Thymus (tissue), 14 donors: Measurements from ENCODE around the gene TMEM131L. TPM values are rescaled to one million over a fixed set of nuclear protein-coding genes. Genes with fewer than 3 reads are reported as not detected.
"Not testable (repeated sequence)": the region's sequence is repeated elsewhere in the genome, so short reads cannot be mapped to it uniquely, and the experiment has no call there.

ENCODE experiments used
- DNase-seq, 9 donors: peaks; one replicate each; pipeline ENCODE4 v3.0.0-alpha.2; 2013; ENCODE audit warnings: low spot score in 9 of 9, low read depth in 6 of 9, missing footprints in 1 of 9
- H3K27ac ChIP-seq, 2 donors: one replicate each; pipeline ENCODE4 v1.5.1; 2013; ENCODE audit warnings: control low read depth in 1 of 2, low read depth in 1 of 2, low read length in 1 of 2, mild to moderate bottlenecking in 1 of 2, moderate library complexity in 1 of 2
- H3K27me3 ChIP-seq, 2 donors: one replicate each; pipeline ENCODE4 v1.5.1; 2013; ENCODE audit warnings: low read length in 1 of 2; ENCODE audit not compliant: control insufficient read depth in 2 of 2, insufficient read depth in 1 of 2
- H3K36me3 ChIP-seq, 2 donors: one replicate each; pipeline ENCODE4 v1.5.1; 2013; ENCODE audit warnings: low read length in 1 of 2, mild to moderate bottlenecking in 1 of 2, moderate library complexity in 1 of 2; ENCODE audit not compliant: control insufficient read depth in 2 of 2, insufficient read depth in 2 of 2
- H3K4me1 ChIP-seq, 2 donors: one replicate each; pipeline ENCODE4 v1.5.1; 2013; ENCODE audit warnings: low read length in 2 of 2; ENCODE audit not compliant: control insufficient read depth in 2 of 2, insufficient read depth in 2 of 2
- H3K4me3 ChIP-seq, 2 donors: one replicate each; pipeline ENCODE4 v1.5.1; 2013; ENCODE audit warnings: low read length in 2 of 2, control low read depth in 1 of 2, mild to moderate bottlenecking in 1 of 2
- H3K9me3 ChIP-seq, 2 donors: one replicate each; pipeline ENCODE4 v1.5.1; 2013; ENCODE audit warnings: low read length in 1 of 2, mild to moderate bottlenecking in 1 of 2; ENCODE audit not compliant: control insufficient read depth in 2 of 2, insufficient read depth in 1 of 2
- WGBS: extraction: QIAGEN DNeasy Blood & Tissue Kit; methylation state at CpG from one replicate; pipeline ENCODE4 v1.1.7; 2013; 5-methylcytosine and 5-hydroxymethylcytosine counted together
- long read RNA-seq, 10 donors: transcript quantifications; one replicate each; lab custom pipeline, GENCODE V29; 2026
- polyA plus RNA-seq: library from polyadenylated mRNA; stranded (reverse); fragments of 200-250 nt; gene quantifications from one replicate; pipeline ENCODE4 v1.2.3, GENCODE V29; 2013
- total RNA-seq: library from RNA; stranded (reverse); fragments of 120-200 nt; gene quantifications from one replicate; pipeline ENCODE4 v1.2.4, GENCODE V29; 2013
- donor health status: healthy.

Gene TMEM131L
- total RNA-seq = 40.9 TPM
- 32.8 TPM for polyA plus RNA-seq
- long read RNA-seq, donor 1, full-length matches to known transcripts = 2 of 2 reads
- long read RNA-seq, donor 1, partial matches to known transcripts = 0 of 2 reads
- long read RNA-seq, donor 1, other reads (novel, unspliced or antisense) = 0 of 2 reads
- long read RNA-seq, donor 2 = 0 reads
- long read RNA-seq, donor 3, full-length matches to known transcripts = 2 of 7 reads
- long read RNA-seq, donor 3, partial matches to known transcripts = 5 of 7 reads
- long read RNA-seq, donor 3, other reads (novel, unspliced or antisense) = 0 of 7 reads
- long read RNA-seq, donor 4, full-length matches to known transcripts = 3 of 3 reads
- long read RNA-seq, donor 4, partial matches to known transcripts = 0 of 3 reads
- long read RNA-seq, donor 4, other reads (novel, unspliced or antisense) = 0 of 3 reads
- long read RNA-seq, donor 5, full-length matches to known transcripts = 4 of 23 reads
- long read RNA-seq, donor 5, partial matches to known transcripts = 19 of 23 reads
- long read RNA-seq, donor 5, other reads (novel, unspliced or antisense) = 0 of 23 reads
- long read RNA-seq, donor 6, full-length matches to known transcripts = 1 of 6 reads
- long read RNA-seq, donor 6, partial matches to known transcripts = 5 of 6 reads
- long read RNA-seq, donor 6, other reads (novel, unspliced or antisense) = 0 of 6 reads
- long read RNA-seq, donor 7, full-length matches to known transcripts = 6 of 23 reads
- long read RNA-seq, donor 7, partial matches to known transcripts = 17 of 23 reads
- long read RNA-seq, donor 7, other reads (novel, unspliced or antisense) = 0 of 23 reads
- long read RNA-seq, donor 8, partial matches to known transcripts = 0 of 1 reads
- long read RNA-seq, donor 8, other reads (novel, unspliced or antisense) = 0 of 1 reads
- long read RNA-seq, donor 9, full-length matches to known transcripts = 3 of 3 reads
- long read RNA-seq, donor 9, partial matches to known transcripts = 0 of 3 reads
- long read RNA-seq, donor 9, other reads (novel, unspliced or antisense) = 0 of 3 reads
- long read RNA-seq, donor 10, full-length matches to known transcripts = 1 of 1 reads
- long read RNA-seq, donor 10, partial matches to known transcripts = 0 of 1 reads
- long read RNA-seq, donor 10, other reads (novel, unspliced or antisense) = 0 of 1 reads

GRCh38 chr4:153466081-153466948 is at the start of gene TMEM131L:
TSS of gene TMEM131L (plus strand) at chr4:153466360. CDS start at chr4:153466398, 38 bp downstream.
- H3K4me1 ChIP-seq = peaks cover 21 to 27% of the 10 kb centered on the region in 2 donors
- peak in 5 of 9 donors; percentile 62 to 87 (median 72) for DNase-seq

GRCh38 chr4:153416456-153416855 is 49.7 kb upstream of the TMEM131L start:
- H3K9me3 ChIP-seq, H3K27ac ChIP-seq, H3K4me1 ChIP-seq, DNase-seq, H3K4me3 ChIP-seq, H3K27me3 ChIP-seq: not testable (repeated sequence)
- H3K36me3 ChIP-seq = peaks cover 0 to 17% of the 10 kb centered on the region in 2 donors
- WGBS = 80% methylated on average over 8 of the region's 8 CpGs

More at GRCh38 chr4:153466081-153466948, at the start of gene TMEM131L:
- Histone ChIP-seq H3K9me3 (no peaks in the 10 kb centered on the region), H3K36me3 (peaks cover 0 to 15% of the 10 kb centered on the region in 2 donors), H3K4me3 (peak within 1 kb of the TSS; percentile 85 to 88), H3K27me3 (peaks cover 0 to 4% of the 10 kb centered on the region in 2 donors), H3K27ac (peak within 1 kb of the TSS; percentile 82 to 90)
- under 1% methylated on average over 103 of the region's 103 CpGs for WGBS

DNA sequence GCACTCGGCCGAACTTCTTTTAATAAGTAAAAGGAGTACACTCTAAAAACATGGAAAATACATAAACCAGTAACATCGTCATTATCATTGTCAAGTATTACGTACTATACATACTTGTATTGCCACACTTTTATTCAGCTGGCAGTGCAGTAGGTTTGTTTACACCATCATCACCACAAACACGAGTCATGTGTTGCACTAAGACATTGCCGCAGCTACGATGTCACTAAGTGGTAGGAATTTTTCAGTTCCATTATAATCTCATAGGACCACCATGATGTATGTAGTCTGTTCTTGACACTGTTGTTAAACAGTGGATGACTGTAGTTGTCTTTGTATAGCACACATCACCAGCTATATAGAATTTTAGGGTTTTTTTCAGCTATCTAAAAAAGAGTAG is 48.0 kb upstream of the TMEM131L start:
- Histone ChIP-seq H3K9me3 (no peaks in the 10 kb centered on the region), H3K4me3 (no peak overlapping the region), H3K36me3 (peaks cover 0 to 17% of the 10 kb centered on the region in 2 donors), H3K4me1 (no peaks in the 10 kb centered on the region), H3K27me3 (no peaks in the 10 kb centered on the region), H3K27ac (no peak overlapping the region)
- DNase-seq = no peak
- WGBS = 98% methylated on average over 7 of the region's 7 CpGs

DNA sequence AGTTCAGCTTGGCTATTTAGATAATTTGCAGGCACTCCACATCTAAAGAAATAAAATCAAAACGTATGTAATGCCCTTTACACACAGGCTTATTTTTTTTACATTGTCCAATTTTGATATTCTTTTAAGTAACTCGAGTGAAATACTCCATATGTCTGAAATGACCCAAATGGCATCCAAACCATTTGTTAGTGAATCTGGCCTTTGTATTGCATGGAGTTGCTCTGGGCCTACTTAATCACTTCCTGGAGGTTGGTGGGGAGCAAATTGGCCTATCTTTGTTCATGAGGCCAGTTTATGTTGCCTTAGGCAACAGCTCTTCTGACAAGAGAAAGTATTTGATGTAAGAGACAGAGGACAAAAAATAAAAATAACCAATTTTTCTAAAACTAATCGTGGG is 47.6 kb upstream of the TMEM131L start:
- no peak overlapping the region for H3K4me3 ChIP-seq
- DNase-seq = no peak
- H3K27me3 ChIP-seq = no peaks in the 10 kb centered on the region
- no peak overlapping the region for H3K27ac ChIP-seq
- H3K36me3 ChIP-seq = peaks cover 0 to 12% of the 10 kb centered on the region in 2 donors
- H3K9me3 ChIP-seq = no peaks in the 10 kb centered on the region
- whole genome bisulfite sequencing = 93% methylated on average over 3 of the region's 3 CpGs
- H3K4me1 ChIP-seq = no peaks in the 10 kb centered on the region

- peaks cover 0 to 8% of the 10 kb centered on the region in 2 donors for H3K36me3 ChIP-seq
- no peaks in the 10 kb centered on the region for H3K9me3 ChIP-seq
- H3K4me1 ChIP-seq = no peaks in the 10 kb centered on the region
- H3K4me3 ChIP-seq = no peak overlapping the region
- no peaks in the 10 kb centered on the region for H3K27me3 ChIP-seq
- no peak overlapping the region for H3K27ac ChIP-seq
- DNase-seq = no peak
- 96% methylated on average over 5 of the region's 5 CpGs for WGBS
Observed at GRCh38 chr4:153419029-153419428, 47.1 kb upstream of the TMEM131L start.

DNA sequence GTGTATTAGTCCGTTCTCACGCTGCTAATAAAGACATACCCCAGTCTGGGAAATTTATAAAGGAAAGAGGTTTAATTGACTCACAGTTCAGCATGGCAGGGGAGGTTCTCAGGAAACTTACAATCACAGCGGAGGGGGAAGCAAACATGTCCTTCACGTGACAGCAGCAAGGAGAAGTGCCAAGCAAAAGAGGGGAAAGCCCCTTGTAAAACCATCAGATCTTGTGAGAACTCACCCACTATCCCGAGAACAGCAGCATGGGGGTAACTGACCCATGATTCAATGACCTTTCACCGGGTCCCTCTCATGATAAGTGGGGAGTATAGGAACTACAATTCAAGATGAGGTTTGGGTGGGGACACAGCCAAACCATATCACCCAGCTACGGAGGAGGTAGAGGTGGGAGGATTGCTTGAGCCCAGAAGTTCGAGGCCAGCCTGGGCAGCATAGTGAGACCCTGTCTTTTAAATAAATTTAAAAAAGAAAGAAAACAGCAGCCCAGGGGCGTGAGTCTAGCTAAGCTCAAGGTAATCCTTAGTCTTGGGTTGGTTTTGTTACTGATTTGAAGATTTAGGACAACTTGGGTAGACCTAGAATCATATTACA is 46.4 kb upstream of the TMEM131L start:
- H3K27me3 ChIP-seq = no peaks in the 10 kb centered on the region
- no peak overlapping the region for H3K27ac ChIP-seq
- H3K4me3 ChIP-seq = no peak overlapping the region
- H3K36me3 ChIP-seq = peaks cover 0 to 8% of the 10 kb centered on the region in 2 donors
- WGBS = 85% methylated on average over 9 of the region's 9 CpGs
- no peaks in the 10 kb centered on the region for H3K9me3 ChIP-seq
- peaks cover 0 to 5% of the 10 kb centered on the region in 2 donors for H3K4me1 ChIP-seq
- no peak for DNase-seq

DNA sequence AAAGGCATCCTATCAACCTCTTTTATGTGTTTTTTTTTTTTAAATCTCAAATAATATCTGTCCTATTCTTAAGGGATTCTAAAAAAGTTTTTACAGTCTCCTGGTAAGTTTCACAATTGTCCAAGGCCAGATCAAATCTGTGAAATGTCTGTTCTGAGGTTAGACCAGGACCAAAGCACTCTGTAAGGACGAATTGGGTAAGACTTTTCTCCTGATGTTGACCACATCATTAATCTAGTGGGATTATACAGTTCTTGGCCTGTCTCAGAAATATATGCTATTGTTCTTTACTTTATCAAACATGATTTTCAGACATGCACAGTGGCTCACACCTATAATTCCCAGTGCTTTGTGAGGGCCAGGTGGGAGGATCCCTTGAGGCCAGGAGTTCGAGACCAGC is 45.8 kb upstream of the TMEM131L start:
- H3K27me3 ChIP-seq = no peaks in the 10 kb centered on the region
- no peak for DNase-seq
- 83% methylated on average over 2 of the region's 2 CpGs for WGBS

DNA sequence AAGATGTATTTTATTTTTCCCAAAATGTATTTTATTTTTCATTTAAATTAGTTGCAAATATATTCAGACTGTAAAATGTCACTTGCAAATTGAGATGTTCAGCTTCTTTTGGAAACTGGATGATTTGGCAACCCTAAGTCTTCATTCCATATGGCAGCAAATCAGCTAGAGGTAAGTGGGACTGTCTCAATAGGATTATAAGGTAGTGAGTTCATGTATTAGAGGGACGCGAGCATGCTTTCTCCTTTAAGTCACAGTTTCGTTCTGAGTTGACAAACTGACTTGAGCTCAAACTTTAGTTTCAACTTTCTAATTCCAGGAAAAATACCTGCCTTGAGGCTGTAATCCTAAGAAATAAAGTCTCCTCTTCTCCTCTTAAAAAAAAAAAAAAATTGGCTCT is 44.2 kb upstream of the TMEM131L start:
- peaks cover 11 to 20% of the 10 kb centered on the region in 2 donors for H3K4me1 ChIP-seq
- 89% methylated on average over 3 of the region's 3 CpGs for WGBS
- no peaks in the 10 kb centered on the region for H3K27me3 ChIP-seq
- peak overlapping the region in 1 of 2 donors; percentile 22 for H3K27ac ChIP-seq
- no peak for DNase-seq
- no peaks in the 10 kb centered on the region for H3K9me3 ChIP-seq
- no peak overlapping the region for H3K4me3 ChIP-seq
- H3K36me3 ChIP-seq = peaks cover 0 to 5% of the 10 kb centered on the region in 2 donors

More for the DNA sequence above, 45.8 kb upstream of the TMEM131L start:
- peaks cover 0 to 7% of the 10 kb centered on the region in 2 donors for H3K4me1 ChIP-seq
- no peak overlapping the region for H3K4me3 ChIP-seq
- H3K27ac ChIP-seq = no peak overlapping the region
- H3K36me3 ChIP-seq = peaks cover 0 to 8% of the 10 kb centered on the region in 2 donors
- no peaks in the 10 kb centered on the region for H3K9me3 ChIP-seq
